GM12872 (cell line): ENCODE results near the gene MPHOSPH8.

Experiments used
- TF ChIP-seq, protein P1 (sequence below): IDR thresholded peaks from 3 replicates; pipeline ENCODE4 v1.5.1; 2011; ENCODE audit warnings: low read depth, mild to moderate bottlenecking, low read length, moderate library complexity; ENCODE audit not compliant: insufficient read depth

The MPHOSPH8 gene

GRCh38 chr13:19673473-19674430 lies 40.3 kb downstream of the MPHOSPH8 start:
- TF ChIP-seq, protein P1, sequence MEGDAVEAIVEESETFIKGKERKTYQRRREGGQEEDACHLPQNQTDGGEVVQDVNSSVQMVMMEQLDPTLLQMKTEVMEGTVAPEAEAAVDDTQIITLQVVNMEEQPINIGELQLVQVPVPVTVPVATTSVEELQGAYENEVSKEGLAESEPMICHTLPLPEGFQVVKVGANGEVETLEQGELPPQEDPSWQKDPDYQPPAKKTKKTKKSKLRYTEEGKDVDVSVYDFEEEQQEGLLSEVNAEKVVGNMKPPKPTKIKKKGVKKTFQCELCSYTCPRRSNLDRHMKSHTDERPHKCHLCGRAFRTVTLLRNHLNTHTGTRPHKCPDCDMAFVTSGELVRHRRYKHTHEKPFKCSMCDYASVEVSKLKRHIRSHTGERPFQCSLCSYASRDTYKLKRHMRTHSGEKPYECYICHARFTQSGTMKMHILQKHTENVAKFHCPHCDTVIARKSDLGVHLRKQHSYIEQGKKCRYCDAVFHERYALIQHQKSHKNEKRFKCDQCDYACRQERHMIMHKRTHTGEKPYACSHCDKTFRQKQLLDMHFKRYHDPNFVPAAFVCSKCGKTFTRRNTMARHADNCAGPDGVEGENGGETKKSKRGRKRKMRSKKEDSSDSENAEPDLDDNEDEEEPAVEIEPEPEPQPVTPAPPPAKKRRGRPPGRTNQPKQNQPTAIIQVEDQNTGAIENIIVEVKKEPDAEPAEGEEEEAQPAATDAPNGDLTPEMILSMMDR: no peak

- TF ChIP-seq, protein P1: no peak
These were observed 41.4 kb downstream of the MPHOSPH8 start for GRCh38 chr13:19674898-19675297.

DNA sequence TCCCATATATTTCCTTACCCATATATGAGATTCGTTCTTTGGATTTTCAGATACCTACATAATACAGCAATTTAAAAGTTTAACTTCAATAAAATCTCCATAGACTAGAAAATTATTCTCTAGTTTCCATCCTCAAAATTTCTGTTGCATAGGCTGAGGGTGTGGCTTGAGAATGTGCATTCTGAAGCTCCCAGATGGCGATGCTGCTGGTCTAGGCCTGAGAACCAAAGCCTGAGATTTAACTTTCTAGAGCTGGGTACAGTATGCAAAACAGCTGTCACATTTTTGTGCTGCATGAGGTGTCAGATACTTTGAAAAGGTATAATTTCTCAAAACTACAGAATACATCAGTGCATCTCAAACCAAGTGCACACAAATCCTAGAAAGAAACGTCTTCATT lies 42.7 kb downstream of the MPHOSPH8 start:
- TF ChIP-seq, protein P1: no peak

DNA sequence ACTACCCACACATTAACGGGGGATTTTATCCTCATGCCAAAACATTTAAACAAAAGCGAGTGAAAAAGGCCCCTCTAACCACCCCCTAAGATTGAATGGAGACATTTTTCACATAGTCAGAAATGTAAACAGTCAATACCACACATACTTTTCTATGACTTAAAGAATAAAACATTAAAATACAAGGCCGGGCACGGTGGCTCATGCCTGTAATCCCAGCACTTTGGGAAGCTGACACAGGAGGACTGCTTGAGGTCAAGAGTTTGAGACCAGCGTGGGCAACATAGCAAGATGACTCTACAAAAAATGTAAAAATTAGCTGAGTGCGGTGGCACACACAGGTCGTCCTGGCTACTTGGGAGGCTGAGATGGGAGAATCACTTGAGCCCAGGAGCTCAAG lies 47.3 kb downstream of the MPHOSPH8 start:
- TF ChIP-seq, protein P1: no peak

- TF ChIP-seq, protein P1: no peak
These were observed 48.1 kb downstream of the MPHOSPH8 start for GRCh38 chr13:19681517-19681916.

DNA sequence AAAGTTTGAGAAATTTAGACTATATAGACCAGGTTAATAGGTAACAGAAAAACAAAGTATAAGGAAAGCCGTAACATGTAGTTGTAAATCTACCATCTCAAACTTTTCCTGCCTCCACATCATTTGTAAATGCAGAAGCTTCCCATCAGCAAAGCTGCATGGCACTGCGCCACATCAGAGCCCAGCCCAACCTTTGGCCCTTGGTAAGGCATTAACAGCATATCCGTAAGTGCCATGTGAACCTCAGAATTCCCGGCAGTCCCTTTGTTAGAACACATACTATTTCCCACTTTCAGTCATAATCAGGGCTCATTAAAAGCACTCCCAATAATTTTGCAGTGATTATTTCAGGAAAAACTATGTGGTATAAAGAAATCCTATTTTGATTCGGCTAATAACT lies 51.6 kb downstream of the MPHOSPH8 start:
- TF ChIP-seq, protein P1: no peak

DNA sequence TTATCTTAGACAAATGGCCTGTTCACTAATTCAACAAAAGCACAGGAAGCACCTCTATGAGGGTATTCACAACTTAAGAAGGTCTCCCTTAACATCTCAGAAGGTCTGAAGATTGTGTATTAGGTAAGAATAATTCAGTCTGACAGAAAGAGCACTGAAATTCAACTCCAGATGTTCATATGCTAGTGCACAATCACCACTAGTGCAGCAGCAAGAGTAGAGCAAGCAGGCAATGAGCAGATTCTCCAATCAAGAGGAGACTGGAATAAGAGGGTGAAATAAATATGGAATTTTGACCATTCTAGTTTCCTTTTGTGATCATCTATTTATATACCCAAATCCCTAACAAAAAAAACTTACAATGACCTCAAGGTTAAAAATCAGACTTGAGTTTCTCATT lies 52.0 kb downstream of the MPHOSPH8 start:
- TF ChIP-seq, protein P1: no peak
